BLaER1 (cell line): ENCODE results near the gene KCNJ5.

Experiments used
- H3K27ac ChIP-seq: shearing (Covaris generic); formaldehyde crosslinking; 2 replicates; pipeline ENCODE4 v1.8.1; 2022
- H3K27me3 ChIP-seq: shearing (Covaris generic); formaldehyde crosslinking; 2 replicates; pipeline ENCODE4 v1.8.1; 2022
- H3K36me3 ChIP-seq: shearing (Covaris generic); formaldehyde crosslinking; 2 replicates; pipeline ENCODE4 v1.8.1; 2022
- H3K4me1 ChIP-seq: shearing (Covaris generic); formaldehyde crosslinking; 2 replicates; pipeline ENCODE4 v1.8.1; 2022
- H3K4me2 ChIP-seq: shearing (Covaris generic); formaldehyde crosslinking; 2 replicates; pipeline ENCODE4 v1.8.1; 2022
- H3K4me3 ChIP-seq: shearing (Covaris generic); formaldehyde crosslinking; 2 replicates; pipeline ENCODE4 v1.8.1; 2022
- H3K9ac ChIP-seq: shearing (Covaris generic); formaldehyde crosslinking; 2 replicates; pipeline ENCODE4 v1.8.1; 2022
- H3K9me3 ChIP-seq: shearing (Covaris generic); formaldehyde crosslinking; 2 replicates; pipeline ENCODE4 v1.8.1; 2022
- H4K20me1 ChIP-seq: shearing (Covaris generic); formaldehyde crosslinking; 2 replicates; pipeline ENCODE4 v1.8.1; 2022
- Cebpa-rat ChIP-seq: shearing (Covaris generic); IDR thresholded peaks from 2 replicates; pipeline ENCODE4 v1.8.1; 2022

Gene KCNJ5

GRCh38 chr11:128893578-128894285 is 2.6 kb downstream of the KCNJ5 start:
- Histone ChIP-seq H3K27me3 (peaks cover 46% of the 10 kb centered on the region), H3K4me1 (peaks cover 54% of the 10 kb centered on the region), H3K4me2 (peak overlapping the region; percentile 81), H3K4me3 (no peak overlapping the region), H3K9me3 (no peaks in the 10 kb centered on the region), H4K20me1 (peaks cover 42% of the 10 kb centered on the region), H3K36me3 (no peaks in the 10 kb centered on the region), H3K9ac (no peak overlapping the region), H3K27ac (no peak overlapping the region)
- no peak for TF ChIP-seq Cebpa-rat

GRCh38 chr11:128894286-128894681 is 3.1 kb downstream of the KCNJ5 start:
- peaks cover 39% of the 10 kb centered on the region for H4K20me1 ChIP-seq
- H3K4me3 ChIP-seq: no peak overlapping the region
- no peak overlapping the region for H3K9ac ChIP-seq
- H3K27me3 ChIP-seq: peaks cover 41% of the 10 kb centered on the region
- H3K9me3 ChIP-seq: no peaks in the 10 kb centered on the region
- H3K4me1 ChIP-seq: peaks cover 54% of the 10 kb centered on the region
- no peak for TF ChIP-seq Cebpa-rat
- no peaks in the 10 kb centered on the region for H3K36me3 ChIP-seq
- no peak overlapping the region for H3K27ac ChIP-seq
- H3K4me2 ChIP-seq: peak overlapping the region; percentile 81

- TF ChIP-seq Cebpa-rat: no peak
- H3K9me3 ChIP-seq: no peaks in the 10 kb centered on the region
- no peak overlapping the region for H3K27ac ChIP-seq
- H3K36me3 ChIP-seq: no peaks in the 10 kb centered on the region
- peaks cover 35% of the 10 kb centered on the region for H4K20me1 ChIP-seq
- peak overlapping the region; percentile 81 for H3K4me2 ChIP-seq
- peaks cover 37% of the 10 kb centered on the region for H3K27me3 ChIP-seq
- H3K4me1 ChIP-seq: peaks cover 54% of the 10 kb centered on the region
- H3K9ac ChIP-seq: no peak overlapping the region
- H3K4me3 ChIP-seq: no peak overlapping the region
These were observed 3.5 kb downstream of the KCNJ5 start for GRCh38 chr11:128894685-128895084.

- TF ChIP-seq Cebpa-rat: no peak
- Histone ChIP-seq H3K9me3 (no peaks in the 10 kb centered on the region), H3K36me3 (no peaks in the 10 kb centered on the region), H3K27ac (no peak overlapping the region), H4K20me1 (peaks cover 27% of the 10 kb centered on the region), H3K4me2 (no peak overlapping the region), H3K4me3 (no peak overlapping the region), H3K27me3 (peaks cover 28% of the 10 kb centered on the region), H3K4me1 (peaks cover 48% of the 10 kb centered on the region), H3K9ac (no peak overlapping the region)
These were observed 4.4 kb downstream of the KCNJ5 start for GRCh38 chr11:128895526-128895925.

GRCh38 chr11:128896356-128896755 is 5.2 kb downstream of the KCNJ5 start:
- no peak for TF ChIP-seq Cebpa-rat
- Histone ChIP-seq H3K4me1 (peaks cover 44% of the 10 kb centered on the region), H3K4me2 (no peak overlapping the region), H3K9ac (no peak overlapping the region), H3K27me3 (peaks cover 20% of the 10 kb centered on the region), H3K4me3 (no peak overlapping the region), H3K27ac (no peak overlapping the region), H3K9me3 (no peaks in the 10 kb centered on the region), H4K20me1 (peaks cover 23% of the 10 kb centered on the region), H3K36me3 (no peaks in the 10 kb centered on the region)

GRCh38 chr11:128897826-128898225 is 6.7 kb downstream of the KCNJ5 start:
- Histone ChIP-seq H3K27me3 (peaks cover 5% of the 10 kb centered on the region; the same call in 1 of the 2 replicates), H3K36me3 (no peaks in the 10 kb centered on the region), H3K9me3 (no peaks in the 10 kb centered on the region), H4K20me1 (peaks cover 10% of the 10 kb centered on the region; the same call in 1 of the 2 replicates), H3K4me1 (peaks cover 44% of the 10 kb centered on the region), H3K4me2 (no peak overlapping the region), H3K27ac (no peak overlapping the region), H3K4me3 (no peak overlapping the region), H3K9ac (no peak overlapping the region)
- TF ChIP-seq Cebpa-rat: no peak

GRCh38 chr11:128898580-128899344 is 7.6 kb downstream of the KCNJ5 start:
- Histone ChIP-seq H3K4me1 (peaks cover 44% of the 10 kb centered on the region), H3K27me3 (no peaks in the 10 kb centered on the region), H3K4me3 (no peak overlapping the region), H4K20me1 (peaks cover 3% of the 10 kb centered on the region; the same call in 1 of the 2 replicates), H3K4me2 (no peak overlapping the region), H3K36me3 (no peaks in the 10 kb centered on the region), H3K9ac (no peak overlapping the region), H3K9me3 (no peaks in the 10 kb centered on the region), H3K27ac (no peak overlapping the region)
- no peak for TF ChIP-seq Cebpa-rat

- H3K9me3 ChIP-seq: no peaks in the 10 kb centered on the region
- H3K27ac ChIP-seq: no peak overlapping the region
- H3K9ac ChIP-seq: no peak overlapping the region
- H3K4me3 ChIP-seq: no peak overlapping the region
- no peak overlapping the region for H3K4me2 ChIP-seq
- no peaks in the 10 kb centered on the region for H3K27me3 ChIP-seq
- no peaks in the 10 kb centered on the region for H4K20me1 ChIP-seq
- TF ChIP-seq Cebpa-rat: no peak
- no peaks in the 10 kb centered on the region for H3K36me3 ChIP-seq
- peaks cover 46% of the 10 kb centered on the region for H3K4me1 ChIP-seq
These were observed 9.3 kb downstream of the KCNJ5 start for GRCh38 chr11:128900468-128900867.

- no peaks in the 10 kb centered on the region for H4K20me1 ChIP-seq
- no peaks in the 10 kb centered on the region for H3K36me3 ChIP-seq
- peaks cover 48% of the 10 kb centered on the region for H3K4me1 ChIP-seq
- no peak overlapping the region for H3K27ac ChIP-seq
- no peak overlapping the region for H3K4me3 ChIP-seq
- H3K9me3 ChIP-seq: no peaks in the 10 kb centered on the region
- peak overlapping the region; percentile 35; the same call in 1 of the 2 replicates for H3K4me2 ChIP-seq
- H3K27me3 ChIP-seq: no peaks in the 10 kb centered on the region
- TF ChIP-seq Cebpa-rat: no peak
- H3K9ac ChIP-seq: no peak overlapping the region
These were observed 10.7 kb downstream of the KCNJ5 start for GRCh38 chr11:128901653-128902514.
